ENCODE data around the gene KRT32.

KRT32 gene

GRCh38 chr17:41483991-41484826 is 17.0 kb upstream of the KRT32 start:
- Histone ChIP-seq H2BK5ac (ENCODE audit: low read length) (no peak overlapping the region), H3K27ac (replicated peaks; ENCODE audit: low read length) (no peak overlapping the region), H2AFZ (ENCODE audit: low read length) (no peak overlapping the region), H3K4me3 (ENCODE audit: low read length in 2 of 2) (no peak overlapping the region), H3K23ac (ENCODE audit: low read depth, low read length, poor library complexity) (no peak overlapping the region), H4K91ac (ENCODE audit: low read depth, low read length, poor library complexity) (no peak overlapping the region), H3K4me2 (ENCODE audit: insufficient read depth, low read length, poor library complexity, severe bottlenecking) (no peak overlapping the region), H2BK12ac (ENCODE audit: low read length) (no peak overlapping the region), H3K9me3 (replicated peaks in 1 of 2; ENCODE audit: control insufficient read depth in 2 of 2, insufficient read depth in 1 of 2, low read depth in 1 of 2, low read length in 2 of 2) (no peaks in the 10 kb centered on the region), H2AK5ac (ENCODE audit: low read depth, low read length) (no peak overlapping the region), H4K8ac (ENCODE audit: low read depth, low read length) (no peak overlapping the region), H3K27me3 (ENCODE audit: control insufficient read depth in 3 of 3, insufficient read depth in 3 of 3, low read depth in 1 of 3, low read length in 3 of 3) (peaks cover 0 to 17% (median 0%) of the 10 kb centered on the region in 3 experiments), H3K18ac (ENCODE audit: low read length) (no peak overlapping the region), H2BK120ac (ENCODE audit: low read depth, low read length) (no peak overlapping the region), H3K4me1 (ENCODE audit: control insufficient read depth in 2 of 2, insufficient read depth in 1 of 2, low read depth in 1 of 2, low read length in 2 of 2) (peaks cover 0 to 5% of the 10 kb centered on the region in 2 donors), H2BK15ac (ENCODE audit: low read length) (no peak overlapping the region), H3K79me1 (ENCODE audit: low read depth, low read length) (no peaks in the 10 kb centered on the region), H3K14ac (ENCODE audit: low read length) (no peak overlapping the region), H3K36me3 (replicated peaks in 1 of 2; ENCODE audit: control insufficient read depth in 2 of 2, insufficient read depth in 2 of 2, low read length in 2 of 2) (no peaks in the 10 kb centered on the region), H3K9ac (ENCODE audit: low read depth, low read length, poor library complexity) (no peak overlapping the region), H3K4ac (ENCODE audit: low read length) (no peak overlapping the region)
- WGBS, 2 donors (ENCODE audit: extremely low coverage in 2 of 2, insufficient read length in 2 of 2, insufficient replicate concordance in 1 of 2), result no CpG with 5 or more reads among the region's 7 CpGs
- no peak for DNase-seq (ENCODE audit: low spot score)

DNA sequence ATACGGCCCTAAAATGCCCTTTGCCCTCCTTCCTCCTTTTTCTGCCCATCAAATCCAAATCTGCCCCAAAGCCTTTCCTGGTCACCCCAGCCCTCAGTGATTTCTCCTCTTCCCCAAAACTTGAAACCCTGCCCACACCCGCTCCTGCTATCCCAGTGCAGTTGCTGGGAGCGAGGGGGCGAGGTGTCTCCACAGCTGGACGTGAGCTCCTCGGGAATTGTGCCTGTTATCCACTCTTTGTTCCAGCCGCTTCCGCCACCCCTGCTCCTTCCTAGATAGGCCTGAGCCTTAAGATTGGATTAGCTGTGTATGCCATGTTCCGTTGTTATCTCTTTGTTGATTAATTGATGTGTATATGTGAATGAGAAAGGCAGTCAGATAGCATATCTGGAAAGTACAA is 16.3 kb upstream of the KRT32 start:
- no peak overlapping the region for H4K91ac ChIP-seq (ENCODE audit: low read depth, low read length, poor library complexity)
- no peak for DNase-seq (ENCODE audit: low spot score)
- no peak overlapping the region for H2AK5ac ChIP-seq (ENCODE audit: low read depth, low read length)
- no peak overlapping the region for H3K18ac ChIP-seq (ENCODE audit: low read length)
- no peak overlapping the region for H3K4me2 ChIP-seq (ENCODE audit: insufficient read depth, low read length, poor library complexity, severe bottlenecking)
- no peak overlapping the region for H2BK120ac ChIP-seq (ENCODE audit: low read depth, low read length)
- no peaks in the 10 kb centered on the region for H3K9me3 ChIP-seq (replicated peaks in 1 of 2; ENCODE audit: control insufficient read depth in 2 of 2, insufficient read depth in 1 of 2, low read depth in 1 of 2, low read length in 2 of 2)
- H3K4me1 ChIP-seq (ENCODE audit: control insufficient read depth in 2 of 2, insufficient read depth in 1 of 2, low read depth in 1 of 2, low read length in 2 of 2), result peaks cover 0 to 5% of the 10 kb centered on the region in 2 donors
- H3K27me3 ChIP-seq (ENCODE audit: control insufficient read depth in 3 of 3, insufficient read depth in 3 of 3, low read depth in 1 of 3, low read length in 3 of 3), result peaks cover 0 to 16% (median 0%) of the 10 kb centered on the region in 3 experiments
- no peak overlapping the region for H2AFZ ChIP-seq (ENCODE audit: low read length)
- H3K27ac ChIP-seq (replicated peaks; ENCODE audit: low read length), result no peak overlapping the region
- H3K23ac ChIP-seq (ENCODE audit: low read depth, low read length, poor library complexity), result no peak overlapping the region
- WGBS, 2 donors (ENCODE audit: extremely low coverage in 2 of 2, insufficient read length in 2 of 2, insufficient replicate concordance in 1 of 2), result no CpG with 5 or more reads among the region's 9 CpGs
- no peak overlapping the region for H3K14ac ChIP-seq (ENCODE audit: low read length)
- H2BK15ac ChIP-seq (ENCODE audit: low read length), result no peak overlapping the region
- H4K8ac ChIP-seq (ENCODE audit: low read depth, low read length), result no peak overlapping the region
- no peak overlapping the region for H2BK5ac ChIP-seq (ENCODE audit: low read length)
- no peak overlapping the region for H3K4me3 ChIP-seq (ENCODE audit: low read length in 2 of 2)
- no peaks in the 10 kb centered on the region for H3K79me1 ChIP-seq (ENCODE audit: low read depth, low read length)
- no peaks in the 10 kb centered on the region for H3K36me3 ChIP-seq (replicated peaks in 1 of 2; ENCODE audit: control insufficient read depth in 2 of 2, insufficient read depth in 2 of 2, low read length in 2 of 2)
- no peak overlapping the region for H3K4ac ChIP-seq (ENCODE audit: low read length)
- H3K9ac ChIP-seq (ENCODE audit: low read depth, low read length, poor library complexity), result no peak overlapping the region
- H2BK12ac ChIP-seq (ENCODE audit: low read length), result no peak overlapping the region

DNA sequence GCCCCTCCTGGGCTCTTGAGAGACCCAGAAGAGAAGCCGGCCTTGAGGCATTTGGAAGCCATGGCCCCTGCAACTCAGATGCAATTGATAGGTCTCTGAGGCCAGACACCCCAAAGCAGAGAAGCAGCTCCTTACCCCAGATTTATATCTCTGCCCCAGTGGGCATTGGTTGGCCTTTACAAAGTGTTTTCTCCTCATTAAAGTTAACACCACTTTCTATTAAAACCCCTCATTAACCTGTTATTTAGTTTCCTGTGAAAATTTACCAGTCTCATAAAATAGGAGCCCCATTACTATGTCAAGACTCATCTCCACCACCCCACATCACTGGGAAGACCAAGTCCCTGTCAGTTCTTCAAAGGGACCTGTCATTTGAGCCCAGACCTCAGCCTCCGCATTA is 13.8 kb upstream of the KRT32 start, which contains the start of gene KRT35:
KRT35 (minus strand) TSS at position 116 of the 400 bp plus-strand sequence; CDS start at position 62, 54 bp downstream.
- Histone ChIP-seq H3K4ac (ENCODE audit: low read length) (no peak within 1 kb of the TSS), H3K23ac (ENCODE audit: low read depth, low read length, poor library complexity) (no peak within 1 kb of the TSS), H3K9me3 (replicated peaks in 1 of 2; ENCODE audit: control insufficient read depth in 2 of 2, insufficient read depth in 1 of 2, low read depth in 1 of 2, low read length in 2 of 2) (no peaks in the 10 kb centered on the region), H3K4me3 (ENCODE audit: low read length in 2 of 2) (no peak within 1 kb of the TSS), H3K9ac (ENCODE audit: low read depth, low read length, poor library complexity) (no peak within 1 kb of the TSS), H2BK12ac (ENCODE audit: low read length) (no peak within 1 kb of the TSS), H4K8ac (ENCODE audit: low read depth, low read length) (no peak within 1 kb of the TSS), H3K27me3 (ENCODE audit: control insufficient read depth in 3 of 3, insufficient read depth in 3 of 3, low read depth in 1 of 3, low read length in 3 of 3) (peaks cover 0 to 4% (median 0%) of the 10 kb centered on the region in 3 experiments), H2AK5ac (ENCODE audit: low read depth, low read length) (no peak within 1 kb of the TSS), H3K79me1 (ENCODE audit: low read depth, low read length) (no peaks in the 10 kb centered on the region), H3K27ac (replicated peaks; ENCODE audit: low read length) (no peak within 1 kb of the TSS), H2AFZ (ENCODE audit: low read length) (no peak within 1 kb of the TSS), H3K4me1 (ENCODE audit: control insufficient read depth in 2 of 2, insufficient read depth in 1 of 2, low read depth in 1 of 2, low read length in 2 of 2) (peaks cover 0 to 6% of the 10 kb centered on the region in 2 donors), H2BK5ac (ENCODE audit: low read length) (no peak within 1 kb of the TSS), H3K36me3 (replicated peaks in 1 of 2; ENCODE audit: control insufficient read depth in 2 of 2, insufficient read depth in 2 of 2, low read length in 2 of 2) (no peaks in the 10 kb centered on the region), H3K14ac (ENCODE audit: low read length) (no peak within 1 kb of the TSS), H4K91ac (ENCODE audit: low read depth, low read length, poor library complexity) (no peak within 1 kb of the TSS), H2BK15ac (ENCODE audit: low read length) (no peak within 1 kb of the TSS), H3K18ac (ENCODE audit: low read length) (no peak within 1 kb of the TSS), H2BK120ac (ENCODE audit: low read depth, low read length) (no peak within 1 kb of the TSS), H3K4me2 (ENCODE audit: insufficient read depth, low read length, poor library complexity, severe bottlenecking) (no peak within 1 kb of the TSS)
- no peak for DNase-seq (ENCODE audit: low spot score)
- no CpG with 5 or more reads among the region's 2 CpGs for WGBS, 2 donors (ENCODE audit: extremely low coverage in 2 of 2, insufficient read length in 2 of 2, insufficient replicate concordance in 1 of 2)

DNA sequence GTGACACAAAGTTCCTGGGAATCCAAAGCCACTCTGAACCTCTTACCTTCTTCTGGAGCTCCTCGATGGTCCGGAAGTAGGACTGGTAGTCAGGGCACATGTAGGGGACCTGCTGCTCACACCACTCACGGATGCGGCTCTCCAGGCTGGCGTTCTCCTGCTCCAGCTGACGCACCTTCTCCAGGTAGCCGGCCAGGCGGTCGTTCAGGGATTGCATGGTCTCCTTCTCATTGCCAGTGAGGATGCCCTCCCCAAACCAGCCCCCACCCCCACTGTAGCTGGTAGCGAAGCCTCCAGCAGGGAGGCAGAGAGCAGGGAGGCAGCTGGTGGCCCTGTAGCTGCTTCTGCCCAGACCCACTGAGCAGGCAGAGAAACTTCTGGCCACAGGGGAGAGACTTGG is 13.4 kb upstream of the KRT32 start:
- Histone ChIP-seq H2AFZ (ENCODE audit: low read length) (no peak overlapping the region), H3K4ac (ENCODE audit: low read length) (no peak overlapping the region), H2BK15ac (ENCODE audit: low read length) (no peak overlapping the region), H3K36me3 (replicated peaks in 1 of 2; ENCODE audit: control insufficient read depth in 2 of 2, insufficient read depth in 2 of 2, low read length in 2 of 2) (no peaks in the 10 kb centered on the region), H3K9ac (ENCODE audit: low read depth, low read length, poor library complexity) (no peak overlapping the region), H4K91ac (ENCODE audit: low read depth, low read length, poor library complexity) (no peak overlapping the region), H2BK5ac (ENCODE audit: low read length) (no peak overlapping the region), H3K4me2 (ENCODE audit: insufficient read depth, low read length, poor library complexity, severe bottlenecking) (no peak overlapping the region), H3K23ac (ENCODE audit: low read depth, low read length, poor library complexity) (no peak overlapping the region), H3K4me3 (ENCODE audit: low read length in 2 of 2) (no peak overlapping the region), H3K27me3 (ENCODE audit: control insufficient read depth in 3 of 3, insufficient read depth in 3 of 3, low read depth in 1 of 3, low read length in 3 of 3) (peaks cover 0 to 1% (median 0%) of the 10 kb centered on the region in 3 experiments), H3K4me1 (ENCODE audit: control insufficient read depth in 2 of 2, insufficient read depth in 1 of 2, low read depth in 1 of 2, low read length in 2 of 2) (peaks cover 0 to 6% of the 10 kb centered on the region in 2 donors), H3K27ac (replicated peaks; ENCODE audit: low read length) (no peak overlapping the region), H3K14ac (ENCODE audit: low read length) (no peak overlapping the region), H2BK12ac (ENCODE audit: low read length) (no peak overlapping the region), H3K9me3 (replicated peaks in 1 of 2; ENCODE audit: control insufficient read depth in 2 of 2, insufficient read depth in 1 of 2, low read depth in 1 of 2, low read length in 2 of 2) (no peaks in the 10 kb centered on the region), H2AK5ac (ENCODE audit: low read depth, low read length) (no peak overlapping the region), H3K18ac (ENCODE audit: low read length) (no peak overlapping the region), H4K8ac (ENCODE audit: low read depth, low read length) (no peak overlapping the region), H3K79me1 (ENCODE audit: low read depth, low read length) (no peaks in the 10 kb centered on the region), H2BK120ac (ENCODE audit: low read depth, low read length) (no peak overlapping the region)
- DNase-seq (ENCODE audit: low spot score), result no peak
- WGBS, 2 donors (ENCODE audit: extremely low coverage in 2 of 2, insufficient read length in 2 of 2, insufficient replicate concordance in 1 of 2), result no CpG with 5 or more reads among the region's 10 CpGs
